GM19397 (cell line): Measurements from ENCODE around the gene DCST2.
A peak's percentile ranks its signal among the peaks of the same experiment; 100 is the strongest.

Experiments
- ATAC-seq: cut with Tn5 transposase; IDR thresholded peaks from one replicate; pipeline ENCODE4 v1.9.1; 2021; ENCODE audit warnings: mild to moderate bottlenecking, moderate library complexity; ENCODE audit not compliant: unreplicated experiment

The DCST2 gene

GRCh38 chr1:155033524-155033923 lies at the start of gene DCST2, which contains the start of gene DCST1:
DCST2 (minus strand) TSS chr1:155033781; CDS start chr1:155033701, 80 bp downstream.
DCST1 (plus strand) TSS chr1:155033824; CDS start chr1:155034037, 213 bp downstream.
- ATAC-seq, result no peak

GRCh38 chr1:155083052-155083541 lies 49.5 kb upstream of the DCST2 start:
- no peak for ATAC-seq

GRCh38 chr1:155082301-155083051 lies 48.9 kb upstream of the DCST2 start:
- no peak for ATAC-seq

DNA sequence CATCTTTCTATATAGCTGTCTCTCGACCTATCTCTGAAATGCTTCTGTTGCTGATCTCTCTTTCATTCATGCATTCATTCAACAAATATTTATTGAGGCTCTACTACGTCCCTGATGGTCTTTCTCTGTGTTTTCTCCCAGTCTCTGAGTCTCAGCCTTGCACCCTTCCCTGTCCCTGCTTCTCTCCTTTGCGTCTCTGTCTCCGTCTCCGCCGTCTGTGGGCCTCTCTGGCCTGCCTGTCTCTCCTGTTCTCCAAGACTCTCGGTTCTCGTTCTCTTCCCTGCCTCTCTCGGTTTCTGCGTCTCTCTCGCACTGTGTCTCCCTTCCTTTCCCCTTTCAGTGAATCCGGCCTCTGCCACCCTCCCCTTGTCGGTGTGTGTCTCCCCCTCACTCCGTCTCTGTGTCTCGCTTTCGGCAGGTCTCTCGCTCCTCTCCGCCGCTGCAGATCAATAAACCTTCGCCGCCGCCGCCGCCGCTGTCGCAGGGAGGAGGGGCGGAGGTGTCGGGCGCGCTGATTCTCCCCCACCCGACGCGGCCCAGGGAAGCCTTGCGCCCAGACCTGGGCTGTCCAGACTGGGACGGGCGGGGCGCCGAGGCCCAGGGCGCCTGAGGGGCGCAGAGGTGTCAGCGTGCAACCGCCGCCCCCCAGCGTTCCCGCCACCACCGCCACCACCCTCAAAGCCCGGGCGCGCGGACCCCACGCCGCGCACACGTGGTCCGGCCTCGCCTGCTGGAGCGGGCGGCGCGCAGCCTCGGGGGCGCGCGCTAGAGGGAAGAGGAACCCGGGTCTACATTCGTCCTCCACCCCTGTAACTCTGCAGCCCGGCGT lies 48.1 kb upstream of the DCST2 start:
- ATAC-seq, result no peak

DNA sequence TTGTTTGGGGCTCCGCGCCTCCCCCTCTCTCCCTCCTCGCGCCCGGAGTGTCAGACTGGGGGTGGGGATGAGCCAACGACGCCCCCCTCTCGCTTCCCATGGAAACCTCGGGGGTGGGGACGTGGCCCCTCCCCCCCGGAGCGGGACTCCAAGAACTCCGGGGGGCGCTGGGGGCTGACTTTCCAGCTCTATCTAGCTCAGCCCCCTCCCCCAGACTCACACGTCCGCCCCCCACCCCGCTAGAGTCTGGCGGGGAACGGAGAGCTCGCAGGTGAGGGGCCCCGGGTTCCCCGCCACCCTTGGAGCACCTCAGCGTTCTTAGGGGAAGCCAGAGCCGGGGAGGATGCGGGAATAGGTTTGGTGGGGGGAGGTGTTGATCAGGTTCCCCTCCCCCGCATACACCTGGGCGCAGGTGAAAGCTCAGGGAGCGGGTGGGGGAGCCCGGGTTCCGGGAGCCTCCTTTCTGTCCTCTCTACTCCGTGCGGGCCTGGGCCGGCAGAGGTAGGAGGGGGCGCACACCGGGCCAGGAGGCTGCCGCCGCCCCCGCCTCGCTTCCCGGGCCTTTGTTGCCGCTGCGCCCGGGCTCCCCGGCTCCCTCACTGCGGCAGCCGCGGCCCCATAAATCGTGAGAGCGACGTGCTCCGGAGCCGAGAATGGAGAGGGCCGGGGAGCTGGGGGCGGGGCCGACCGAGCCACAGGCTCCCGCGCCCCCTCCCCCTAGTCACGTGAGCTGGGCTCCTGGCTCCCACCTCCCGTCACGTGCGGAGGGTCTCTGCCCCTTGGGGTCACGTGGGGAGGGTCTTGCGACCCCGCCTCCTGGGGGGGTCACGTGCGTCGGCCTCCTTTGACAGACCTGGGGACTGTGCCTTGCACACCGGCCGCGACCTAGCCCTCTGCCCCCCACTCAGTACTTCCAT lies 47.0 kb upstream of the DCST2 start:
- ATAC-seq, result no peak

- ATAC-seq, result no peak
These were observed 46.1 kb upstream of the DCST2 start for GRCh38 chr1:155079487-155080311.

DNA sequence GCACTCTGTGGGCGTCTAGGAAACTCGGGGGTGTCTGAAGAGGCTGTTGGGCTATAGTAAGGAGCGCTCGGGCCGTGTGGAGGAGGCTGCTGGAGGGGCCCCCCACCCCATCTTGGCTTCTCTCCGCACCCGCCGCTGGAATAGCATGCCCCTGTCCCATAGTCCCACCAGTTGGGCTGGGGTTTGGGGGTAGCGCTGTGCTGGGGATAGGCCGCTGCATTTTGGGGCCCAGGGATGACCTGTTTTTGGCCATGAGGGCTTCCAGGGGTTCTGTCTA lies 45.6 kb upstream of the DCST2 start:
- ATAC-seq, result no peak

DNA sequence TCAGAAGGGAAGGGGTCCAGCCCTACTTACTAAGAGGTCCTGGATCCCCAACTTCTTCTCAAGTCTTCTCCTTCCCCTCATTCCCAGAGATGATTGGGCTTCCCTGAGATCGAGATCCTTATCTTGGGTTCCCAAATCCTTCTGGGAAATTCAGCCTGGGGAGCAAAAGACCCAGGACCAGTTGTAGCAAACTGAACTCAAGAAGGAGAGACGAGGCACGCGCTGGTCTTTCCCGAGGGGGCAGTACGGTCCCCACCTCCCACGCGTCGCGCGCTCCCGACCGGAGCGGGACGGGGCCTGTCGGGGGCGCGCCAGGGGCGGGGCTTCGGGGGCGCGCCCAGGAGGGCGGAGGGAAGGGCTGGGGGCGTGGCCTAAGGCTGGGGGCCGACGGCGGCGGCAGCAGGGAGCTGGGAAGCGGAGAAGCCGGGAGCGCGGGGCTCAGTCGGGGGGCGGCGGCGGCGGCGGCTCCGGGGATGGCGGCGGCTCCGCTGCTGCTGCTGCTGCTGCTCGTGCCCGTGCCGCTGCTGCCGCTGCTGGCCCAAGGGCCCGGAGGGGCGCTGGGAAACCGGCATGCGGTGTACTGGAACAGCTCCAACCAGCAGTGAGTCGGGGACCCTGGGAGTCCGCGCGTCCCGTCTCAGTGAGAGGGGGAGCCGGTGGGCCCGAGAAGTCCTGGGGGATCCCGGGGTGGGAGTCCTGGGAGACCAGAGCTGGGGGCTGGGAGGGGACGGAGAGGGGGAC lies 45.1 kb upstream of the DCST2 start, which contains the start of gene EFNA3:
EFNA3 (plus strand) TSS at position 369 of the 741 bp plus-strand sequence; CDS start at position 474, 105 bp downstream.
- ATAC-seq, result no peak

GRCh38 chr1:155077758-155078445 lies 44.3 kb upstream of the DCST2 start:
- no peak for ATAC-seq

DNA sequence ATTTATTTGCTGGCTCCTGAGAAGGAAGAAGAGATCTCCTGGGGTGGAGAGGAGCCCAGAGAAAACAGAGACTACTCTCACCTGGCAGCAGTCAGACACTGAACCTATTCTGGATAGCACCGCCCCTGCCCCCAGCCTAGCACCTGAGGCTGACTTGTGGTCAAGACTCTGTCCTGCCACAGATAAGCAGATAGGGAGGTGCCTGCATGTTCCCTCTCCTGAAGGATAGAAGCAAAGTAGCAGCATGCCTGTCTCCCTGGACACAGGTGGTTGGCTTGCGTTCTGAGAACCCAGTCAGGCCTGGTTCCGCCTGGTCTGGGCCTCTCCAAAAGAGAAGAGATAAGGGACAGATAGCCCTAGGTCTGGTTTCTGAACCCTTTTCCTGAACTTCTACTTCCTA lies 43.8 kb upstream of the DCST2 start:
- no peak for ATAC-seq

- ATAC-seq, result no peak
These were observed 42.8 kb upstream of the DCST2 start for GRCh38 chr1:155076371-155076770.

GRCh38 chr1:155075535-155075934 lies 42.0 kb upstream of the DCST2 start:
- ATAC-seq, result no peak

GRCh38 chr1:155073377-155074242 lies 40.0 kb upstream of the DCST2 start:
- no peak for ATAC-seq

DNA sequence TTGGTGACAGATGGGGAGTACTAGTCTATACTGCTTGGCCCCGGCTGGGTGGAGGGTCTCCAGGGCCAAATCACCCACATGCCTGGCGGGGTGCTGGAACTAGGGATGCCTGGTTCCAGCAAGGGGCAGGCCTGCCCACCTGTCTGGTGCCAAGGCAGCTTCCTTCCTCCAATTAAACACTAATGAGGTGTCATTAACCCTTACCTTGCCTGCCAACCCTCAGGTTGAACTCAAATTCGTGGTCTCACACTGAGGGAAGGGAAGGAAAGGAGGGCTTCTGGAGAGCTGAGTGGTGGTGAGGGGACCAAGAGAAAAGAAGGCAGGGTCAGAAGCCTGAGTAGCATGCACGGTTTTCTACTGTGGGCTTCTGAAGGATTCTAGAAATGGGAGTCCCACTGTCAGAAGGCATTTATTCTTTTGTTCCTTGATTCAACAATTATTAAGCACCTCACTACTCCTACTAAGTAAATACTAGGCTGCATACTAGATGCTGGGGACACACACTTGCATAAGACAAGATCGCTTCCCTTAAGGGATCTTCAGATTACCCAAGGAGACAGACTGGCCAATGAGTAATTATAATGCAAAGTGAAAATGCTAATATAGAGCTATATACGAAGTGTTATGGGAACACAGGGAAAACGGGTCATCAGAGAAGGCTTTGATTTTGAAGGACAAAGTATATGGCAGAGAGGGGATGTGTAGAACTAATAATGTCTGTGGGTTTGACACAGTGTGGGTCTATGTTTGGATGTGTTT lies 39.1 kb upstream of the DCST2 start:
- ATAC-seq, result no peak

DNA sequence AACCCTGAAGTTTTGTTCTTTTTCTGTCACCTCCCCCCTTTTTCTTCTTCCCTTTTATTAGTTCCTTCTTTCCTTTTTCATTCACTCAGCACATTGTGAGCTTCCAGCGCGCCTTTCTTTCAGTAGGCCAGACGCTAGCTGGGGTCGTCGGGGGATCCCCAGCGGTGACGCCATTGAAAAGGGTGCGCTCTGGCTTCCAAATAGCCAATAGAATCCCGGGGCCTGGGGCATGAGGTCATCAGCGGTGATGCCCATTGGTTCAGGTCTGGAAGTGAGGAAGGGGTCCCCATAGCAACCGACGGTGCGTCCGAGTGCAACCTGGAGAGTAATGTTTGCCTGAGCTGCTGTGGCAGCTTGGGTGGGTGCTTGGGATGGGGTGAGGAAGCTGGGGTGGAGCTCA lies 38.1 kb upstream of the DCST2 start:
- no peak for ATAC-seq

DNA sequence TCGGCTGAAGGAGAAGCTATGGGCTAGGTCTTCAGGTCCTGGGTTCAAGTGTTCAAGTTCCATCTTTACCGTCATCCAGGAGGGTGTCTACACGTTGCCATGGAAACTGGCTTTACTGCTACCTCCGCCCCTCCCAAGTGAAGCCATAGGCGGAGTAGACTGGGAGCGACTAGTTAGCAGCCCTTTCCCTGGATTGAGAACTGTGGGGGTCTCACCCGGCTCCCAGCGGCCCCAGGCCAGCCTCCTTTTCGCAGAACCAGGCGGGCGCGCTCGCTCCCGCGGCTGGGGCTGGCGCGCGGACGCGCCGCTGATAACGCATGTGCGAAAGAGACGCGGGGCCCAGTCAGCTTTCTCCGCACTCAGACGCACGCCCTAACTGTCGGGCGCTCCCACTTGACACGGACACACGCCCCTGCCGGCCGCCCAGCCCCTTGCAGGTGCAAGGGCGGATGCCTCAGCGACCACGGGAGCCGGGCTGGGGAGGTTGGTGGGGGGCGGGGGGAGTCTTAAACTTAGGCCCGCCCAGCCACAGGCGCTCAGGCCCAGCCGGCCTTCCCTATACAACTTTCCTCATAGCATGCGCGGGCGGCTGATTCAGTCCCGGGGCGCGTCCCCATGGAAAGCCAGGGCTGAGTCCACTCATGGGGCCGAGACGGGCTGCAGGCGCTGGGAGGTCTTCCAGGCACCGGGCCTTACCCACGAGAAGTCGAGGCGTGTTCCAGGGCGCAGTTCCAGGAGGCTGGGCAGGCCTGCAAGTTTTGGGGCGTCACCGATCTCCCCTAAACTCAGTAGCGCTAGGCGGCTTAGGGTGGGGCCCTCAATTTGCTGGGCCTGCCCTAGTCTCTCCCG lies 37.4 kb upstream of the DCST2 start:
- peak; percentile 80 for ATAC-seq
